Measurements from ENCODE around the gene MEGF8. TPM values are rescaled to one million over a fixed set of nuclear protein-coding genes. Genes with fewer than 3 reads are reported as not detected.

The MEGF8 gene
- total RNA-seq, 1 donor from 2014 or later: 72.8 TPM

GRCh38 chr19:42389899-42390298, 64.5 kb downstream of the MEGF8 start, which contains the start of gene CNFN:
CNFN (minus strand) TSS chr19:42390297; CDS start chr19:42389037, 1,260 bp downstream.
- H3K27ac Mint-ChIP-seq (ENCODE audit: unreplicated experiment): no peak within 1 kb of the TSS
- peaks cover 14% of the 10 kb centered on the region for H3K27me3 Mint-ChIP-seq (ENCODE audit: unreplicated experiment)
- peaks cover 5% of the 10 kb centered on the region for H3K36me3 Mint-ChIP-seq (ENCODE audit: unreplicated experiment)
- H3K9me3 Mint-ChIP-seq (ENCODE audit: unreplicated experiment): peaks cover 9% of the 10 kb centered on the region
- H3K4me1 Mint-ChIP-seq (ENCODE audit: low read depth, unreplicated experiment): peaks cover 2% of the 10 kb centered on the region
- DNase-seq: no peak
- TF ChIP-seq, protein P1, sequence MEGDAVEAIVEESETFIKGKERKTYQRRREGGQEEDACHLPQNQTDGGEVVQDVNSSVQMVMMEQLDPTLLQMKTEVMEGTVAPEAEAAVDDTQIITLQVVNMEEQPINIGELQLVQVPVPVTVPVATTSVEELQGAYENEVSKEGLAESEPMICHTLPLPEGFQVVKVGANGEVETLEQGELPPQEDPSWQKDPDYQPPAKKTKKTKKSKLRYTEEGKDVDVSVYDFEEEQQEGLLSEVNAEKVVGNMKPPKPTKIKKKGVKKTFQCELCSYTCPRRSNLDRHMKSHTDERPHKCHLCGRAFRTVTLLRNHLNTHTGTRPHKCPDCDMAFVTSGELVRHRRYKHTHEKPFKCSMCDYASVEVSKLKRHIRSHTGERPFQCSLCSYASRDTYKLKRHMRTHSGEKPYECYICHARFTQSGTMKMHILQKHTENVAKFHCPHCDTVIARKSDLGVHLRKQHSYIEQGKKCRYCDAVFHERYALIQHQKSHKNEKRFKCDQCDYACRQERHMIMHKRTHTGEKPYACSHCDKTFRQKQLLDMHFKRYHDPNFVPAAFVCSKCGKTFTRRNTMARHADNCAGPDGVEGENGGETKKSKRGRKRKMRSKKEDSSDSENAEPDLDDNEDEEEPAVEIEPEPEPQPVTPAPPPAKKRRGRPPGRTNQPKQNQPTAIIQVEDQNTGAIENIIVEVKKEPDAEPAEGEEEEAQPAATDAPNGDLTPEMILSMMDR (IDR thresholded peaks at IDR 0.05; ENCODE audit: partially characterized antibody, unreplicated experiment): no peak
- H3K4me3 Mint-ChIP-seq (ENCODE audit: unreplicated experiment): no peak within 1 kb of the TSS

DNA sequence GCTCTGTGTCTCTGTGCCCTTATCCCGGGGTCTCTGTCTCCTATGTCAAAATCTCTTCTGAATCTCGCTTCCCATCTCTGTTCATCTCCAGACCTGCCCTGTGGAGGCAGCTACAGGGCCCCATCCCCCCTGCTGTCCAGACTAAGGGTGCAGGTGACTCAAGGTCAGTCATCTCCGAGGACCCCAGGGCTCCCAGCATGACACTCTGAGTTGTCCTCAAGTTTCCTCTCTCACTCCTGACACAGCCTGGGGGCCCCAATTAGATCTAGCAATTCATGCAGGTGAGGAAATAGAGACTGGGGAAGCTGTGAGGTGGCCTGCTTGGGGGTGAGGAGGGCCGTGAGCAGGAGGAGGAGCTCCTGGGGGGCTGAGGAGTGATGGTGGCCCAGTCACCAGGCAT, 66.7 kb downstream of the MEGF8 start:
- Mint-ChIP-seq H3K4me1 (ENCODE audit: low read depth, unreplicated experiment) (peaks cover 11% of the 10 kb centered on the region), H3K4me3 (ENCODE audit: unreplicated experiment) (no peak overlapping the region), H3K9me3 (ENCODE audit: unreplicated experiment) (peaks cover 7% of the 10 kb centered on the region), H3K36me3 (ENCODE audit: unreplicated experiment) (peaks cover 5% of the 10 kb centered on the region), H3K27me3 (ENCODE audit: unreplicated experiment) (peaks cover 11% of the 10 kb centered on the region), H3K27ac (ENCODE audit: unreplicated experiment) (no peak overlapping the region)
- DNase-seq: no peak
- TF ChIP-seq, protein P1 (IDR thresholded peaks at IDR 0.05; ENCODE audit: partially characterized antibody, unreplicated experiment): no peak

- Mint-ChIP-seq H3K27ac (ENCODE audit: unreplicated experiment) (peak overlapping the region; percentile 9), H3K27me3 (ENCODE audit: unreplicated experiment) (peaks cover 21% of the 10 kb centered on the region), H3K9me3 (ENCODE audit: unreplicated experiment) (peaks cover 15% of the 10 kb centered on the region), H3K4me1 (ENCODE audit: low read depth, unreplicated experiment) (peaks cover 19% of the 10 kb centered on the region), H3K36me3 (ENCODE audit: unreplicated experiment) (peaks cover 5% of the 10 kb centered on the region), H3K4me3 (ENCODE audit: unreplicated experiment) (no peak overlapping the region)
- TF ChIP-seq, protein P1 (IDR thresholded peaks at IDR 0.05; ENCODE audit: partially characterized antibody, unreplicated experiment): no peak
- DNase-seq: no peak
Measured at GRCh38 chr19:42394751-42395150, 69.3 kb downstream of the MEGF8 start.

DNA sequence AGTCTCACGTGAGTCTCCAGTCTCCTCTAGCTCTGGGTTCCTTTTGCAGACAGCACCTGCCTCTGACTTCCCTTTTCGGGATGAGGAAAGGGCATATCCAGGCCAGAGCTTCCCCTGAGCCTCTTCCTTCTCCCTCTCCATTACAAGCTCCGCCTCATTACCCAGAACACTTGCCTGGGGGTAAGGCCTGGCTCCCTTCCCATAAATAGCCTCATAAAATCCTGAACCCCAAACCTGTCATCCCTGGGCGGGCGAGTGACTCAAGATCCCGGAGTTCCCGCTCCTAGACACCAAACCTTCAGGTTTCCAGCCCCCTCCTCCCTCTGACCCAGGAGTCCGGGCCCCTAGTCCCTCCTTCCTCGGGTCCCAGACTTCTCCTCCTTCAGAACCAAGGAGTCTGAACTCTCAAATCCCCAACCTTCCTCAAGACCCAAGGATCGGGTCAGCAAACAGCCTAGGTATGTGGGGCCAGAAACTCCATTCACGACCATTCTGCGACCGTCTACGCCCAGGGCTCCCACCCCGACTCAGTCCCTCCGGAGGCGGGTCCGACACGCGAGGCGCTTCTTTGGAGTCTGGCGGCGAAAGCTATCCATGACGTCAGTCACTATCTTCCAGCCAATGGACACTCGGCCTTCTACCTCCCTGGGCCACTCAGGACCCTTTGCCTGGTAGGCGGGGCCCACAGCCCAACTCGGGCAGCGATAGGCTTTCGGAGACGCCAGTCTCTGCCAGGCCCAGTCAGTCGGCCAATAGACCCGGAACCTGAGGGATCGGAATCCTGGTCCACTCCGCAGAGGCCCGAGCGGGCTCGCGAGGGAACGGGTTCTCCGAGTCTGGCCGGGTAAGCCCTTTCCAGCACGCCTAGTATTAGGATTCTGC, 71.2 kb downstream of the MEGF8 start:
- peaks cover 19% of the 10 kb centered on the region for H3K27me3 Mint-ChIP-seq (ENCODE audit: unreplicated experiment)
- peak overlapping the region; percentile 94 for H3K27ac Mint-ChIP-seq (ENCODE audit: unreplicated experiment)
- H3K4me1 Mint-ChIP-seq (ENCODE audit: low read depth, unreplicated experiment): peaks cover 17% of the 10 kb centered on the region
- H3K4me3 Mint-ChIP-seq (ENCODE audit: unreplicated experiment): peak overlapping the region; percentile 97
- TF ChIP-seq, protein P1 (IDR thresholded peaks at IDR 0.05; ENCODE audit: partially characterized antibody, unreplicated experiment): no peak
- peaks cover 5% of the 10 kb centered on the region for H3K36me3 Mint-ChIP-seq (ENCODE audit: unreplicated experiment)
- peak; percentile 98 for DNase-seq
- H3K9me3 Mint-ChIP-seq (ENCODE audit: unreplicated experiment): peaks cover 23% of the 10 kb centered on the region
